Urothelium cell line (cell line): Measurements from ENCODE around the gene BMPR1B.
"Not testable (repeated sequence)": the region's sequence is repeated elsewhere in the genome, so short reads cannot be mapped to it uniquely, and the experiment has no call there.

Source experiments
- DNase-seq: peaks from one replicate; pipeline ENCODE4 v3.0.0; 2011; ENCODE audit warnings: low spot score, mixed read lengths
- FAIRE-seq: peaks from 2 replicates; lab custom pipeline; 2011; peaks lifted over from hg19 to GRCh38; lab: Jason Lieb, UNC

The BMPR1B gene

GRCh38 chr4:95122001-95122400 lies 364.2 kb downstream of the BMPR1B start:
- no peak for DNase-seq
- no peak for FAIRE-seq

- DNase-seq: peak; percentile 49
- peak; percentile 53 for FAIRE-seq
Observed at GRCh38 chr4:95124906-95125504, 367.2 kb downstream of the BMPR1B start.

- no peak for FAIRE-seq
- DNase-seq: no peak
Observed at GRCh38 chr4:95129031-95129430, 371.3 kb downstream of the BMPR1B start.

GRCh38 chr4:95129821-95130311 lies 372.1 kb downstream of the BMPR1B start:
- FAIRE-seq (no peak), DNase-seq (peak; percentile 73)

- DNase-seq, FAIRE-seq: not testable (repeated sequence)
Observed at GRCh38 chr4:95134016-95134415, 376.3 kb downstream of the BMPR1B start.

GRCh38 chr4:95139424-95139823 lies 381.7 kb downstream of the BMPR1B start:
- DNase-seq, FAIRE-seq: not testable (repeated sequence)

GRCh38 chr4:95141361-95141760 lies 383.6 kb downstream of the BMPR1B start:
- no peak for FAIRE-seq
- DNase-seq: no peak

GRCh38 chr4:95142932-95143331 lies 385.2 kb downstream of the BMPR1B start:
- FAIRE-seq (peak; percentile 44), DNase-seq (no peak)

- FAIRE-seq (no peak), DNase-seq (no peak)
Observed at GRCh38 chr4:95151255-95151654, 393.5 kb downstream of the BMPR1B start.

- FAIRE-seq: no peak
- no peak for DNase-seq
Observed at GRCh38 chr4:95153182-95153581, 395.4 kb downstream of the BMPR1B start.

GRCh38 chr4:95155759-95156451 lies 398.1 kb downstream of the BMPR1B start:
- DNase-seq (peak; percentile 44), FAIRE-seq (no peak)

GRCh38 chr4:95156452-95156765 lies 398.7 kb downstream of the BMPR1B start:
- FAIRE-seq: no peak
- DNase-seq: no peak

- no peak for DNase-seq
- no peak for FAIRE-seq
Observed at GRCh38 chr4:95157596-95157995, 399.8 kb downstream of the BMPR1B start.

GRCh38 chr4:95158045-95158444 lies 400.3 kb downstream of the BMPR1B start:
- FAIRE-seq (no peak), DNase-seq (no peak)

GRCh38 chr4:95158626-95159025 lies 400.9 kb downstream of the BMPR1B start:
- FAIRE-seq: no peak
- no peak for DNase-seq

GRCh38 chr4:95159384-95159783 lies 401.6 kb downstream of the BMPR1B start:
- FAIRE-seq: peak; percentile 37

GRCh38 chr4:95161781-95162469 lies 404.2 kb downstream of the BMPR1B start:
- FAIRE-seq (no peak), DNase-seq (no peak)

More at GRCh38 chr4:95159384-95159783, 401.6 kb downstream of the BMPR1B start:
- DNase-seq: no peak

GRCh38 chr4:95162867-95163266 lies 405.1 kb downstream of the BMPR1B start:
- DNase-seq (no peak), FAIRE-seq (no peak)

GRCh38 chr4:95165926-95166524 lies 408.3 kb downstream of the BMPR1B start:
- DNase-seq (peak; percentile 46), FAIRE-seq (no peak)

- DNase-seq (no peak), FAIRE-seq (no peak)
Observed at GRCh38 chr4:95167805-95168204, 410.1 kb downstream of the BMPR1B start.

- FAIRE-seq: no peak
- DNase-seq: no peak
Observed at GRCh38 chr4:95170176-95170575, 412.4 kb downstream of the BMPR1B start.
